NOMO-1 treated with DMSO at 0.1 percent for 48 hours (cell line): ENCODE data around the gene CAMSAP1.

Experiments used
- DNase-seq: peaks from one replicate; lab custom pipeline; 2025; ENCODE audit not compliant: unreplicated experiment; lab: John Stamatoyannopoulos, UW

Gene CAMSAP1

GRCh38 chr9:135778421-135778820 lies 128.9 kb downstream of the CAMSAP1 start:
- DNase-seq: no peak

GRCh38 chr9:135777623-135778177 lies 129.6 kb downstream of the CAMSAP1 start:
- no peak for DNase-seq

- no peak for DNase-seq
Observed at GRCh38 chr9:135776893-135777622, 130.3 kb downstream of the CAMSAP1 start.

- DNase-seq: no peak
Observed at GRCh38 chr9:135775911-135776310, 131.4 kb downstream of the CAMSAP1 start.

- DNase-seq: no peak
Observed at GRCh38 chr9:135774794-135775525, 132.4 kb downstream of the CAMSAP1 start.

- DNase-seq: no peak
Observed at GRCh38 chr9:135774239-135774747, 133.1 kb downstream of the CAMSAP1 start.

- DNase-seq: no peak
Observed at GRCh38 chr9:135773530-135774238, 133.7 kb downstream of the CAMSAP1 start.

GRCh38 chr9:135772702-135773493 lies 134.4 kb downstream of the CAMSAP1 start:
- DNase-seq: no peak

- no peak for DNase-seq
Observed at GRCh38 chr9:135772056-135772646, 135.2 kb downstream of the CAMSAP1 start.

- no peak for DNase-seq
Observed at GRCh38 chr9:135771401-135772051, 135.8 kb downstream of the CAMSAP1 start.

GRCh38 chr9:135770771-135771170 lies 136.6 kb downstream of the CAMSAP1 start:
- no peak for DNase-seq

GRCh38 chr9:135770203-135770535 lies 137.2 kb downstream of the CAMSAP1 start:
- DNase-seq: no peak

GRCh38 chr9:135769489-135770202 lies 137.7 kb downstream of the CAMSAP1 start:
- DNase-seq: no peak

- no peak for DNase-seq
Observed at GRCh38 chr9:135768516-135769218, 138.7 kb downstream of the CAMSAP1 start.

GRCh38 chr9:135766707-135767106 lies 140.6 kb downstream of the CAMSAP1 start:
- DNase-seq: no peak

- DNase-seq: no peak
Observed at GRCh38 chr9:135766251-135766650, 141.1 kb downstream of the CAMSAP1 start.

- DNase-seq: no peak
Observed at GRCh38 chr9:135765416-135765815, 141.9 kb downstream of the CAMSAP1 start.

GRCh38 chr9:135764731-135765130 lies 142.6 kb downstream of the CAMSAP1 start:
- no peak for DNase-seq
